Ovary (tissue), 3 donors: ENCODE results near the gene FREM2.

Experiments used
- POLR2A ChIP-seq: fragments of 450-650 bp; IDR thresholded peaks from one replicate; pipeline ENCODE4 v1.6.1; 2017; ENCODE audit warnings: antibody characterized with exemption, mild to moderate bottlenecking, moderate library complexity
- TF ChIP-seq, protein P1 (sequence below), 3 donors: fragments of 450-650 bp in 2 of 3; fragments of 200-600 bp in 1 of 3; IDR thresholded peaks; one replicate each; pipeline versions ENCODE4 v1.5.1 to v1.8.0; 2016 to 2022; ENCODE audit warnings: antibody characterized with exemption in 3 of 3, mild to moderate bottlenecking in 1 of 3
- donor health status: DM: no; HTN: no; CAD: no.

DNA sequence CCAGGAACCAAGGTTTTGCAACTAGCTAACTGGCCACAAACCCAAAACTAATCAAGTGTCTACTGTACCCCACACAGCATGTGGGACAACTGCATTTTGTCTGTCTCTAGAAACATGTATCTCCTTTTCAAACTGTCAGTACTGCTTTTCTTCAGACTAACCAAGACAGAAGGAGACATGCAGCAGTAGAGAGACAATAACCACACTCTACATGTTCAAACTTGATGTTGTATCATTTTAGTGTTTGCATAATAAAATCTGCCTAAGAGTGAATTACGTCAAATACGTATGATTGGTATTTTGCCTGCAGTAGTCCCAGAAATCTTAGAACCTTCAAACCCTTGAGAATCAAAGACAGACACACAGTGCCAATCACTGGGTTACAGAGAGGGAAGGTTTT, 22.0 kb upstream of the FREM2 start:
- TF ChIP-seq, protein P1, sequence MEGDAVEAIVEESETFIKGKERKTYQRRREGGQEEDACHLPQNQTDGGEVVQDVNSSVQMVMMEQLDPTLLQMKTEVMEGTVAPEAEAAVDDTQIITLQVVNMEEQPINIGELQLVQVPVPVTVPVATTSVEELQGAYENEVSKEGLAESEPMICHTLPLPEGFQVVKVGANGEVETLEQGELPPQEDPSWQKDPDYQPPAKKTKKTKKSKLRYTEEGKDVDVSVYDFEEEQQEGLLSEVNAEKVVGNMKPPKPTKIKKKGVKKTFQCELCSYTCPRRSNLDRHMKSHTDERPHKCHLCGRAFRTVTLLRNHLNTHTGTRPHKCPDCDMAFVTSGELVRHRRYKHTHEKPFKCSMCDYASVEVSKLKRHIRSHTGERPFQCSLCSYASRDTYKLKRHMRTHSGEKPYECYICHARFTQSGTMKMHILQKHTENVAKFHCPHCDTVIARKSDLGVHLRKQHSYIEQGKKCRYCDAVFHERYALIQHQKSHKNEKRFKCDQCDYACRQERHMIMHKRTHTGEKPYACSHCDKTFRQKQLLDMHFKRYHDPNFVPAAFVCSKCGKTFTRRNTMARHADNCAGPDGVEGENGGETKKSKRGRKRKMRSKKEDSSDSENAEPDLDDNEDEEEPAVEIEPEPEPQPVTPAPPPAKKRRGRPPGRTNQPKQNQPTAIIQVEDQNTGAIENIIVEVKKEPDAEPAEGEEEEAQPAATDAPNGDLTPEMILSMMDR (IDR thresholded peaks at IDR 0.05), result no peak
- no peak for TF ChIP-seq POLR2A
